Activated T-cell treated with anti-CD3 and anti-CD28 coated beads, Interleukin-2, amount 50 U/mL, for 48 hours (primary cell): Measurements from ENCODE around the gene EHMT1.
A peak's percentile ranks its signal among the peaks of the same experiment; 100 is the strongest.
"Not testable (repeated sequence)": the region's sequence is repeated elsewhere in the genome, so short reads cannot be mapped to it uniquely, and the experiment has no call there.

ENCODE experiments used
- DNase-seq, 2 experiments: peaks; one replicate each; pipeline ENCODE4 v3.0.0-alpha.2; 2020

The EHMT1 gene

GRCh38 chr9:137721899-137722298, 103.1 kb downstream of the EHMT1 start:
- DNase-seq = no peak

- no peak for DNase-seq
Observed at GRCh38 chr9:137722481-137722880, 103.7 kb downstream of the EHMT1 start.

- not testable (repeated sequence) for DNase-seq
Observed at GRCh38 chr9:137723356-137723755, 104.6 kb downstream of the EHMT1 start.

GRCh38 chr9:137723783-137724445, 105.1 kb downstream of the EHMT1 start:
- DNase-seq = peak; percentile 42 to 44

DNA sequence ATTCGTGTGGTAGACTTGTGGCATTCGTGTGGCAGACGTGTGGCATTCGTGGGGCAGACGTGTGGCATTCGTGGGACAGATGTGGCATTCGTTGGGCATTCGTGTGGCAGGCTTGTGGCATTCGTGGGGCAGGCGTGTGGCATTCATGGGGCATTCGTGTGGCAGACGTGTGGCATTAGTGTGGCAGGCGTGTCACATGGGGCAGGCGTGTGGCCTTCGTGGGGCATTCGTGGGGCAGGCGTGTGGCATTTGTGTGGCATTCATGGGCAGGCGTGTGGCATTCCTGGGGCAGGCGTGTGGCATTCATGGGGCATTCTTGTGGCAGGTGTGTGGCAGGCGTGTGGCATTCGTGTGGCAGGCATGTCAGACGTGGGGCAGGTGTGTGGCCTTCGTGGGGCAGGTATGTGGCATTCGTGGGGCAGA, 106.0 kb downstream of the EHMT1 start:
- DNase-seq = no peak

DNA sequence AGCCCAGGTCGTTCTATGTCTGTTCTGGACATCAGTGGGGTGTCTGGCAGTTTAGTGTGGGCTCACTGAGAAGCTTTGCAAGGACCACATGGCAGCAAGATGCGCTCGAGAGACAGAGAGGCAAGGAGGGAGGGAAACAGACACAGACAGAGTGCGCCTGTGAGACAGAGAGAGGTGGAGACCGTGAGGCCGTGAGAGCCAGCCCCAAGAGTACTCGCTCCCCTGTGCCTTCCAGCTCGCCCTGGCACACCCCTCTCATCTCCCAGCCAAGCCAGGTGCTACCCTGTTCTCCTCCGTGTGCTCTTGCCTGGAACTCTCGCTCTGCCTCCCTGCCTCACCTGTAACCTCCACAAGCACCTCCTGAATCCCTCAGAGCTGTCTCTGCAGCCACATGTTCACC, 106.8 kb downstream of the EHMT1 start:
- DNase-seq = no peak

GRCh38 chr9:137726336-137726735, 107.5 kb downstream of the EHMT1 start:
- not testable (repeated sequence) for DNase-seq

DNA sequence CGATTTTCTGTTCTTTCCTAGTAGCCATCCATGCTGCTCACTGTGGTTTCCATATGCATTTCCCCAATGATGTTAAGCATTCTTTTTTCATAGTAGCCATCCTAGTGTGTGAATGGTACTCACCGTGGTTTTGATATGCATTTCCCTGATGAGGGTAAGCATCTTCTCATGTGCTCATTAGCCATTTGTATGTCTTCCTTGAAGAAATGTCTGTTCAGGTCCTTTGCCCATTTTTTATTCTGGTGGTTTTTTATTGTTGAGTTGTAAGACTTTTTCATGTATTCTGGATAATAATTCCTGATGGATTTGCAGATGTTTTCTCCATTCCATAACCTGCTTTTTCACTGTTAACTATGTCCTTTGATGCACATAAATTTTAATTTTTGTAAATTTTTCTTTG, 108.0 kb downstream of the EHMT1 start:
- no peak for DNase-seq

GRCh38 chr9:137727716-137728115, 108.9 kb downstream of the EHMT1 start:
- no peak for DNase-seq

DNA sequence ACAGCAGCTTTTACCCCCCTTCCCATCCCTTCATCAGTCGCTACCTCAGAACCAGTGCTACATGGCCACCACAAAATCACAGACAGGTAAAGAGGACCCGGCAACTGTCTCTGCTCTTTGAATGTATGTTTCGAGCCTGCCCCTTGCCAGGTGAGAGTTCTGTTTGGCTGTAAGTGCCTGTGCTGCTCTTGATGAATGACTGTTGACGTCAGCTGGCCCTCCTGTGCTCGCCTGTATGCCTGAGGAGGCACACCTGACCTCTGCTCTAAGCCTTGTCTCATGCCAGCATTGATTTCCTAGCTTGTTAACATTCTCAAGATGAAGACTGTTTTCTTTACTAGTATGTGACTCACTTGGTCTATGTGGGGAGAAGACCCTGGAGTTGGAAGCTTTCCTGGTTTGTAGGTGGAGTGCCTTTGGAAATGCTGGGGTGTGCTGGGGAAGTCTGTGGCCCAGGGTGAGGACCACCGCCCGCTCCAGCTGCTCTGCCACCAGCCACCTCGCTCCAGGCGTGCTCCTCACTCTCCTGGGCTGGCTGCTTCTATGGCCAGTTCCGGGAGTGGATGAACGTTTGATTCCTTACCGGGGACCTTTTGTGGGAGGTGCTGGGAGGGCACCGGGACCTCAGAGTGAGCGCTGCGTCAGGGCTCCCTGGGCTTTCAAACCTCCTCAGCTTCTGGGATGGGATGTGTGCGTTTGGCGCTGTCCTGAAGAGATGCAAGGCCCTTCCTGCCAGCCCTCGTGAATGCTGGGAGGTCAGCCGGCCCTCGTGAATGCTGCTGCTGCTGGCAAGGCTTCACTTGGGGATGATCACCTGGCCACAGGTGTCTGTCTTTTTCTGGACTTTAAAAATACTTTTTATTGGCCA, 109.9 kb downstream of the EHMT1 start:
- DNase-seq = no peak

DNA sequence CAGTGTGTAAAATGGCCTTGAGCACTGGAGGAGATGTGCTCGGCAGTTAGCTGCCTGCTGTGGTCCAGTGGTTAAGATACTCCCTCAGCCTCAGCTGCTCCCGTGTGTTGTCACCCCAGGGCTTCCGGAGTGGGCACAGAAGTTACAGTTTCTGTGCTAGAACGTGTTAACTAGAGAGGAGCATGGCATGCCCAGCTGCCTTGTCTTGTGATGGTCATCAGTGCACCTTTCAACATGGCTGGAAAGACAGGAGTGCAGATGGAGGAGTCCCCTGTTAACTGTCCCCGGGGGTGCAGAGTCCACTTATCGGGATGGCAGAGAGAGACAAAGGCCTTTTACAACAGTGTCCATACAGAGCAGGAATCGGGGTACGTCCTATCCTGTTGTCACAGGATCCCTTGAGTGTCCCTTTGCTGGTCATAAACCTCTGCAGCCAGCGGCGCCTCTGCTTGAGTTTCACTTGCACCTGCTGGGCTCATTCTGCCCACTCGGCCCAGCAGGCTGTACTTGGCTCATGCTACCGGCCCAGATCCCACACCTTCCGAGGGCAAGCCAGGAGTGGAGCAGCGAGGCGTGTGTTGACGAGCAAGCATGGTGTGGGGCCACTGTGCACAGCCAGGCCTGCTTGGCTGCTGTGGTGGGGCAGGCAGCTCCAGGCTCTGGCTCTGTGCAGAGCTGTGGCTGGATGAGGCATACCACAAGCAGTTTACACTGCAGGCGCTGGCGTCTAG, 112.6 kb downstream of the EHMT1 start:
- no peak for DNase-seq

DNA sequence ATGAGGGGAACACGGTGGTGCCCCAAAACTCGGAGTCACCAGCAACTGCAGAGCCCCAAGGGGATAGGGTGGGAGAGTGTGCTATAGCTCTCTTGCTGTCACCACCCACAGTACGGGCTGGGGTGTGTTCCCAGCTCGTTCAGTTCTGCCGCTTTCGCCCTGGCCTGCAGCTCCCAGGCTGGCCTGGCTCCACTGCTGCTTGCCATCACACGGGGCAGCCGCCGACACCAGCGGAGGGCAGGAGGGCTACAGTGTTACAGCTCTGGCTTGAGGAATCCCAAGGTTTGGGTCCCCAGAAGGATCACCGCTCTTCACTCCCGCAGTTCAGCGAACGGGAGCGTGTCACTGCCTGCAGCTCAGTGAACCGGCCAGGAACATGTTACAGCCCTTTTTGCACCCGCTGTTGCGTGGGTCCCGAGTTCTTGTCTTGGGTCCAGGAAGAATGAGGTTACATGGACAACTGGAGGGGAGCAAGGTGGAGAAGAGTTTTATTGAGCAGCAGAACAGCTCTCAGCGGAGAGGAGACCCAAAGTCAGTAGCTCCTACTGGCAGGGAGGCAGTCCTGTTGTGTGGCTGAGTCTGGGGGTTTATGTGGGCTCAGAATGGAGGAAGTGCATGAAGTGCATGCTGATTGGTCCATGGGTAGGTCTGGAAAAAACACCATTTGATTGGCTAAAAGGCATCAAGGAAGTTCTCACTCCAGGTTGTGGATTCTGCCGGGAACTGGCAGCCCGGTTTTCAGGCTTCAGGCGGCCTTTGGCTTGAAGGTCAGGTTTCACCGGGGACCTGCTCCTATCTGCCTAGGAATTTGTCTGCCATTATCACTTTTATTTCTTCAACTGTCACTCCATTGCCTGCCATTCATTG, 113.4 kb downstream of the EHMT1 start:
- DNase-seq = no peak

DNA sequence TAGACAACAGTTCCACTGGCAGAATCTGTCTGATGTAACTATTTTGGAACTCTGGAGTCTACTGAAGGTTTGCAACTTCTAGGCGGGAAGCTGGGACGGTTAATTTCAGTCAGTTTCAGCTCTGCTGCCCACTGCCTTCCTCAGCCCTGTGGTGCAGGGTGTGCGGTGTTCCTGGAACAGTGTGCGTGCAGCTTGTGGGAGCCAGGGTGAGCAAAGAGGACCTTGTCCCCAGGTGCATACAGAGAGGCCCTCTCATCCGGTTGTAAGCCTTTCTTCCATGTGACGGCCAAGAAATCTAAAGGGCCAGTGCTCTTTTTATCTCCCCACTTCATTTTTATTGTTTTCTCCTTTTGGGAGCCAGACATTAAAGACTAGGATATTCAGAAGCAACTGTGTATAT, 114.6 kb downstream of the EHMT1 start:
- DNase-seq = no peak

GRCh38 chr9:137734181-137734580, 115.4 kb downstream of the EHMT1 start:
- DNase-seq = no peak

- not testable (repeated sequence) for DNase-seq
Observed at GRCh38 chr9:137738182-137738696, 119.4 kb downstream of the EHMT1 start.

DNA sequence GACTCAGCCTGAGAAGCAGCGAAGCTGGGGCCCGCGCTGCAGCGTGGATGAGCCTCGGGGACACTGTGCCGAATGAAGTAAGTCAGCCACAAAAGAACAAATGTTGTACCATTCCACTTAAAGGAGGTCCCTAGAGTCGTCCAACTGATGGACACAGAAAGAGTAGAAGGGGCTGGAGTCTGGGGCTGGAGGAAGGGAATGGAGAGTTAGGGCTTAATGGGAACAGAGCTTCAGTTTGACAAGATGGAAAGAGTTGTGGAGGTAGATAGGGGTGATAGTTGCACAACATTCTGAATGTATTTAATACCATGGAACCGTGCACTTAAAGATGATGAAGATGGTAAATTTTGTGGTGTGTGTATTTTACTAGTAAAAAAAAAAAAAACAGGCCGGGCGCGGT, 119.9 kb downstream of the EHMT1 start:
- DNase-seq = no peak

DNA sequence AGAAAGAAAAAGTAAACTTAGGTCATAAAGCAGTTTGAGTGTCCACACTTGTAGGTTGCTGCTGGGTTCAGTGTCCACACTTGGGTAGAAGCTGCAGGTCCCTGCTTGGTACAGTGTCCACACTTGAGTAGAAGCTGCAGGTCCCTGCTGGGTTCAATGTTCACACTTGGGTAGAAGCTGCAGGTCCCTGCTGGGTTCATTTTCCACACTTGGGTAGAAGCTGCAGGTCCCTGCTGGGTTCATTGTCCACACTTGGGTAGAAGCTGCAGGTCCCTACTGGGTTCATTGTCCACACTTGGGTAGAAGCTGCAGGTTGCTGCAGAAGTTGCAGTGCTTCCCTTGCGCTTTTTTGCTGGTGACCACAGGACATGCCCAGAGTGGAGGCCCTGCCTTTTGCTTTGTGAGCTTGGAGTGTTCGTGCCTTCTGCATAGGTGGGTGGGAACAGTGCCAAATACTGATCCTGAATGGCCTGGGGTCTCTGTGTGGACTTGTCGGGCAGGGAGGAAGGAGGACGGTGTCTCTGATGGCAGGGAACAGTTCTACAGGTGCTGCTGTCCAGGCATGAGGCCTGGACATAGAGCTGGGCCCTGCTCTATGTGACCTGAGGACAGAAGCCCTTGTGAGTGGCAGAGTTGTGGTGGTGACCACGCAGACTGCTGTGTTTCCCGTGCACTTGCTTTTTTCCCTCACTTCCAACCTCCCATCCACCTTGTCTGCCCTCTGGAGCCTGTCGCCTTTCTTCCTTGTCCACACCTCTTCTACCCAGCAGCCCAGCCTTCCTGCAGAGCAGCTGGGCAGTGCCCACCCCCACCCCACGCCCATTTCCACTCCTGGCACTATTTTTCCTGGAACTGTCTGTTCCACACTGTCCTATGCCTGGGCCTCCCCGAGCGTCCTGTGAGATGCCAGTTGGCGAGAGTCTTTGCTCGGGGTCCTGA, 120.8 kb downstream of the EHMT1 start:
- no peak for DNase-seq

DNA sequence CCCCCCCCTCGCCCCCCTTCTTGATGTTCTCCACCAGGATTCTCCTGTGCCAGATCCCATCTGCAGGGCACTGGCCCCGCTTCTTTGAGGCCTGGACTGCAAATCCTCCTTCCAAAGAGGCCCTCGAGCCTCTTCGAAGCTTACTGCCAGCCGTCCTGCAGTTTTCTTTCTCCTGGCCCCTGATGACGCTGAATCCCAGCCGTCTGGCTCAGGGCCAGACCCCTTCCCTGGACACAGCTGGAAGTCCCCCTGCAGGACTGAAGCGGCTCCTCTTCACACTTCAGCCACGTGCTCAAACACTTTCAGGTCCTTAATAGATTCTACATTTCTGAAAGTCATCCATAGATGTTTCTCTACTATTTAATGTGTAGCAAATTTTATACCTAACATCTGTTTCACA, 121.5 kb downstream of the EHMT1 start:
- no peak for DNase-seq

DNA sequence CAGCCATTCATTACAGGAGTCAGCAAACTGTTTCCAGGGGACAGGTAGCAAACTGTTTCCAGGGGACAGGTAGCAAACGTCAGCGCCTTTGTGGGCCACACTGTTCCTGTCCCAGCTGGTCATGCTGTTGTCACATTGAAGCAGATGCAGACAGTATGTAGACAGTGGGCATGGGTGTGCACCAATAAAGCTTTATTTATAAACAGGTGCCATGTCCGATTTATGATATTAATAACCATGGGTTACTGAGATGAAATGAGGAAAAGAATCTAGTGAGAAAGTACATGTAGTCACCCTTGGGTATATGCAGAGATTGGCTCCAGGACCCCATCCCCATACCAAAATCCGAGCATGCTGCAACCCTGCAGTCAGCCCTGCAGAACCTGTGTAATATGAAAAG, 122.5 kb downstream of the EHMT1 start:
- no peak for DNase-seq

DNA sequence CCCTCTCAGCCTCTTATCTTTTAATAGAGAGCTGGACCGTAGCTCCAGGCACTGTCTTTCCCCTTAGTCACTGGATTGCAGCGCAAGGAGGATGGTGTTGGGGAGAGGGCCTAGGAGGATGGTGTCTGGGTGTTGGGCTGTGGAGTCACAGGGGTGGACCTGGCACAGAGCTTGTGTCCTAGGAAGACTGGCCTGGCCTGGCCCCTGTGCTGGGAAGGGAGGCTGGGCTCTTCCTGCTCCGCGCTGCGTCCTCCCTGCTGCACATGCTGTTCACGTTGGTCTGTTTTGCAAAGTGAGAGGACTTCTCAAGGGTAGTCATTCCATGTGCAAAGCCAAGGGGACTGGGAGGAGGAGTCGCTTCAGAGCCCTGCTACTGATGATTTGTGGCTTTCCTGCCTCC, 123.9 kb downstream of the EHMT1 start:
- DNase-seq = no peak

GRCh38 chr9:137743695-137744094, 124.9 kb downstream of the EHMT1 start:
- no peak for DNase-seq
